GM21737 (cell line): ENCODE measurements around the gene CFAP107.

Experiments used
- ATAC-seq: cut with Tn5 transposase; IDR thresholded peaks from one replicate; pipeline ENCODE4 v1.9.1; 2021; ENCODE audit warnings: mild to moderate bottlenecking, moderate library complexity; ENCODE audit not compliant: unreplicated experiment

The CFAP107 gene

DNA sequence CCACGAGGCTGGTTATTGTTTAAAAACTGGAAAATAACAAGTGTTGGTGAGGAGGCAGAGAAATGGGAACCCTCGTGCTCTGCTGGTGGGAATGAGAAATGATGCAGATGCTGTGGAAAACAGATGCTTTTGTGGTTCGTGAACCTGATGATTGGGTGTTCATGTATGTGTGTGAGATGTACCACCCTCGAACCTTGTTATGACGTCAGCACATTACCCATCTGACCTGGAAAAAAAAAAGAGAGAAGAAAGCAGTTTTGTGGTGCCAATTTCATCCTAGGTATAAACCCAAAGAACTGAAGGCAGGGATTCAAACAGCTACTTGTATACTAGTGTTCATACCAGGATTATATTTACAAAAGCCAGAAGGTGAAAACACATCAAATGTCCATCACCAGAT, 6.4 kb upstream of the CFAP107 start:
- ATAC-seq: no peak

DNA sequence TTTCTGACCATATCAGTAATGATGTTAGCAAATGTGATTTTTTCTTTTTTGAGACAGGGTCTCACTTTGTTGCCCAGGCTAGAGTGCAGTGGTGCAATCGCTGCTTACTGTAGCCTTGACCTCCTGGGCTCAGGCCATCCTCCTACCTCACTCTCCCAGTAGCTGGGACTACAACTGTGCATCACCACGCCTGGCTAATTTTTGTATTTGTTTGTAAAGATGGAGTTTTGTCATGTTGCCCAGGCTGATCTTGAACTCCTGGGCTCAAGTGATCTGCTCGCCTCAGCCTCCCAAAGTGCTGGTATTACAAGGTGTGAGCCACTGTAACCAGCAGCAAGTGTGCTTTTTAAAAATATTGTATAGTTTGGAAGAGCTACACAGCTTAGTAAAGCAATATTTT, 4.1 kb upstream of the CFAP107 start:
- no peak for ATAC-seq

DNA sequence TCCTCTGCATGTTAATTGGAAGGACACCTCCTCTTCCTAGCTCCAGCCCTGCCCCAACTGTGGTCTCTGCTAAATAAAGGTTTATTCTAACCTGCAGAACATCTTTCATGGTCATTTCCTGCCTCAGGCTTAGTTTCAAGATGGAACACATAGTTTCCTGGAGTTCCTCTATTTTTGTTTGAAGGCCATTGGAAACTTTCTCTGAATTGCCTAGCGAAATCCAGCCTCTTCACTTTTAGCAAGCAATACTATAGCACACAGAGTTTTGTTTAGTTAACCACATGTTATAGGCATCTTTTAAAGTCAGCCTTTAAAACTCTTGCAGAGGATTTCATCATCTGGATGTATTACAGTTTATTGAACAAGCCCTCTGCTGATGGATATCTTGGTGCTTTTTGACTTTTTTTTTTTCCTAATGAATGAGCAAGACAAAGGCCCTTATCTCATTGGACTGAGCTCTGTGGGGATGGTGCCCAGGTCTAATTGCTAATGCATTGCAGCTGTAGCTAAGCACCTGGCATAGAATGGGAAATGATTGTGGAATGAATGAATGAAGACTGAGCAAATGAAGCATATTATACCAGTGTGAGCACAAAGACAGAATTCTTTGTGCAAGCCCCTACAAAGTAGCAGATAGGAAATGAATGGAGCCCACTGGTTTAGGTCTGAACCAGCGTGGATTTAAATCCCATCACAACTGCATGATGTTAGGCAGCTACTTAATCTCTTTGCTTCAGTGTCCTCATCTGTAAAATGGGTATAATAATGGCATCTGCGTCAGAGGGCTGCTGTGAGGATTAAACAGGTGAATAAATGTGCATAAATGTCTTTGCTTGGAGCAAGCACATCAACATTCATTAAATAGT, 641 bp upstream of the CFAP107 start:
- ATAC-seq: no peak

DNA sequence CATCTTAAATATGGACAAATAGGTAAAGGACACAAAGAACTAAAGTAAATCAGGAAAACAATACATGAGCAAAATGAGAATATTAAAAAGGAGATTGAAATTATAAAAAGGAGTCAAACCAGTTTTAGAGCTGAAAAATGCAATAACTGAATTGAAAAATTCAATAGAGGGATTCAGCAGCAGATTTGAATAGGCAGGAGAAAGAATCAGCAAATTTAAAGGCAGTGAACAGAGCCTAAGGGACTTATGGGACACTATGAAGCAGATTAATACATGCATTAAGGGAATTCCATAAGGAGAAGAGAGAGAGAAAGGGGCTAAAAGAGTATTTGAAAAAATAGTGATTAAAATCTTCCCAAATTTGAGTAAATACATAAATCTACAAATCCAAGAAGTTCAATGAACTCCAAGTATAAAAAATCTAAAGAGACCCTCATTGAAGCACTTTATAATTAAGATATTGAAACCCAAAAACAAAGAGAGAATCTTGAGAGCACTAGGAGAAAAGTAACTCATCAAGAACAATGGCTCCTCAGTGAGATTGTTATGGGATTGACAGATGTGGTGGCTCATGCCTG, 2.9 kb downstream of the CFAP107 start:
- no peak for ATAC-seq

DNA sequence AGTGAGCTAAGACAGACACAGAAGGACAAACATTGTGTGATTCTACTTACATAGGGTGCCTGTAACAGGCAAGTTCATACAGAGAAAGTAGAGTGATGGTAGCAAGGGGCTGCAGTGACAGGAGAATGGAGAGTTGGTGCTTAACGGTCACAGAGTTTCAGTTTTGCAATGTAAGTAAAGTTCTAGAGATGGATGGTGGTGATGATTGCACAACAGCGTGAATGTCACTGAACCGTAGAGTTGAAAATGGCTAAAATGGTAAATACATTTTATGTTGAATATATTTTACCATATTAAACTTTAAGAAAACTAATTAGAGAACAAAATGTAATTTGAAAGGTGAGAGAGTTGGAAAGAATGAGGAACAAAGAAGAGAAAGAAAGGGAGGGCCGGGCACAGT, 8.7 kb downstream of the CFAP107 start:
- no peak for ATAC-seq

DNA sequence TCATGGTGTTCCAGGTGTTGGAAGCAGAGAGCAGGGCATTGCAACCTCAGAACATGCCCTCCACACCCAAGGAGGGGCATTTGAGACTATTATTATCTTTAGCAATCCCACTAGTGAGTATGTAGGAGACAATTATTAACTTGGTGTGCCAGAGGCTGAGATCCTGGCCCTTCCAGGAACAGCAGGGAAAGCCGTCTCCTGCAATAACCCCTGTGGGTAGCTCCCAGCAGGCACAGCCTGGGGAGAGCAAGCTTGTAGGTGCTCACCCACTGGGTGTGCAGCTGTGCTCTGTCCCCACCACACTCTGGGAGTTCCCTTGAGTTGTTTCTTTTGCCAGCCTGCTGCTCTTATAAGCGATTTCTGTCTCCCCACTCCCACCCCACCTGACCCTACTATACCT, 10.3 kb downstream of the CFAP107 start:
- no peak for ATAC-seq

DNA sequence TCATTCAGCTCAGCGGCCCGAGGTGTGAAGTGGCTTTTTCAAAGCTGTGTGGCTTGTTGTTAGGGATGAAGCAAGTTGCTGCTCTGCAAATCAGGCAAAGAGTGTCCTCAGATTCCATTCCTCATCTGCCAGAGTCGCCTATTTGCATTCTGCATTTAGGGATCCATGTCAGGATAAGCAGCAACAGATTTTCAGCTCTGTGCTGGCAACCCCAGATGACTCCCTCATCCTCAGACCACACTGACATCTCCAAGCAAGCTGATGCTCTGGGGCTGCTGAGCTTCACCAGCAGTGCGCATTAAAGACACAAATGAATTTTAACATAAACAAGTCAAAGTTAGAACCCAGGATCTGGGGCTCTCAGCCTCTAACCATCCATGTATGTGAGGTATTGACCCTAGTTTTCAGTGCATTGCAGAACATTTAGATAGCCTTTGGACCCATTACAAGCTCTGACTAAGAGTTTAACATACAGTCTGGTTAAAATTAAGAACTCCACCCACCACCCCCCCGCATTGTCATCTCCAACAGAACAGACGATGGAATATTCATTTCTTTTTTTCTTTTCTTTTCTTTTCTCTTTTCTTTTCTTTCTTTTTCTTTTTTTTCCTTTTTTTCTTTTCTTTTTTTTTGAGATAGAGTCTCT, 10.9 kb downstream of the CFAP107 start:
- no peak for ATAC-seq

DNA sequence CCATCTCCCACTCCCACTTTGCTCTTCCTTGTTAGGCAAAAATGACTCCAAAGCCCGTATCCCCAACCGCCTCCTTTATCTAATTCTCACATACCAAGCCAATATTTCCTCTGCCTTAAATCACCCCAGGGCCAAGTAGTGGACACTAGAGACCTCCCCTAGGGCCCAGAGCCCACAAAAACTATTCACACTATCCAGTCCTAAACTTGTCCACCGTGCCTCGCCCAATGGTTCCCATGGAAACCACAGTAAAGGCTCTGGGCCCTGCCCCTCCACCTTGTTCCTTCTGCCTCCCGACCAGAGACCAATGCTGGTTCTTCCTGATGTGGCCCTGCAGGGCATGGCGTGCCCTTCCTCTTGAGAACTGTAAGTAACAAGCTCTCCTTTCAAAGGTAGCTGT, 11.8 kb downstream of the CFAP107 start:
- ATAC-seq: no peak

DNA sequence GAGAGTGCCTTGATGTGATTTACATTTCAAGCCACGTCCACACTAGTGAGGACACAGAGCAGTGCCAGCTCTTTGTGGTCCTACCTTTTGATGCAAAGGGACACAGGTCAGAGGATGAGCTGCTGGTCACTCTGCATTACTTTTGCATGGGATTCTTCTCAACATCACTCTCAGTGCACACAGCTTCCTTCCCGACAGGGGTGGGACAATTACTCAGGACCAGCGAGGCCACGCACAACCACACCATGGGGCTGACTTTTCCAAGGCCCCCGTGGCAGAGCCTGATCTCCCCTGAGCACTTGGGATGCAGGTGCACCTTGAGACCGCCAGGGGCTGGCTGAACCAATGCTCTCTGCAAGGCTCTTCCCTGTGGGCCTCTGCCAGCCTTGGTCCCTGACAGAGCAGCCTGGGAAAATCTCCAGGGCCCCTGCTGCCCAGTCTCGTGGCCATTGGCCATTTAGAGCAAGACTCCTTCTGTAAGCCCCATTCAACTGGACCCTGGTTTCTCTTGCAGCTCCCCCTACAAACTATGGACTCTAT, 14.3 kb downstream of the CFAP107 start:
- no peak for ATAC-seq

DNA sequence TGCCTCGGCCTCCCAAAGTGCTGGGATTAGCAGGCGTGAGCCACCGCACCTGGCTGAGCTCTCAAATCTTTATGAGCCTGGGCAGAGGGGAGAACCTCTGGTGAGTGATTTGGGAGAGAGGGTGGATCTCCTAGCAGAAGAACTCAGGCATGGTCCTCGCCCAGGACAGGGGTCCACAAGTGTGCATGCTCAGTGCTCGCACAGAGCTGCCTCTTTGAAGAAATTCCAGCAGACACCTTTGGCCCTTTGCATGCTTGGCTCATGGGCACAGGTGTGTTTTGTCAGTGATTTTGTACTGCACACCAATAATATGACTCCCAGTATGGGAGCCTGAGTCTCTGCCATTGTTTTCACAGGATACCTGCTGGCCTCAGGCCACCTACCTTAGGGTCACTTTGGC, 15.8 kb downstream of the CFAP107 start:
- ATAC-seq: no peak

DNA sequence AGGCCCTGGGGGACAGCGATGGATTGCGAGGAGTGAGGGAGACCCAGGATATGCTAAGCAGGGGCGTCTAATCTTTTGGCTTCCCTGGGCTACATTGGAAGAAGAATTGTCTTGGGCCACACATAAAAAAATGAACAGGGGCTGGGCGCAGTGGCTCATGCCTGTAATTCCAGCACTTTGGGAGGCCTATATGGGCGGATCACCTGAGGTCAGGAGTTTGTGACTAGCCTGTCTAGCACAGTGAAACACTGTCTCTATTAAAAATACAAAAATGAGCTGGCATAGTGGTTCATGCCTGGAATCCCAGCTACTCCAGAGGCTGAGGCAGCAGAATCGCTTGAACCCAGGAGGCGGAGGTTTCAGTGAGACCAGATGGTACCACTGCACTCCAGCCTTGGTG, 16.8 kb downstream of the CFAP107 start:
- ATAC-seq: no peak

DNA sequence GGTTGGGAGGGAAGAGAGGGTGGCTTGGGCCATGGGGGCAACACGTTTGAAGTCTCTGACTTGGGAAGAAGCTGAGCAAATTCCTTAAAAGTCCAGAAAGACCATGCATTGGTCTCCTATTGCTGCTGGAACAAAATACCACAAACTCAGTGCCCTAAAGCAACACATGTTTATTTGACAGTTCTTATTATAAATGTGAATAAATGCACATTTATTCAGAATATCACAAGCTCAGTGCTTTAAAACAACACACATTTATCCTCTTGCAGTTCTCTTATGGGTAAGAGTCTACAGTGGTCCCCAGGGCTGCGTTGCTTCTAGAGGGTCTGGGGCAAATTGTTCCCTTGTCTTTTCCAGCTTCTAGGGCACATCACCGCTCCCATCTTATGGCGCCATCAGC, 17.5 kb downstream of the CFAP107 start:
- no peak for ATAC-seq

DNA sequence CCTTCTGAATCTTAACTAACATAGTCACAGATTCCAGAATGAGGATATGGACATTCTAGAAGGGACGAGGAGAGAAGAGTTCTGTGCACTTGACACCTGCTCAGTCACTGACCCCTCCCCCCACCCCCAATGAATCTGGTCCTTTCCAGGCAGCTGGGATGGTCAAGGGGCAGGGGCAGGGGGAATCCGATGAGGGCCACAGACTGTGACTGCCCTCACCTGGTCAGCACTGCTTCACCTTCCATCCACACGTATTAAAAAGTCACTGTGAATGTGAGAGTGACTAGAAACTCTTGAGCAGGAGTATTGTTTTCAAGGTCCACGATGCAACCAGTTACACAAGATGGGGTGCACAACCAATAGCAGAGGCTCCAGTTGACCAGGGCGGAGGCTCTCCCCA, 18.0 kb downstream of the CFAP107 start:
- no peak for ATAC-seq

DNA sequence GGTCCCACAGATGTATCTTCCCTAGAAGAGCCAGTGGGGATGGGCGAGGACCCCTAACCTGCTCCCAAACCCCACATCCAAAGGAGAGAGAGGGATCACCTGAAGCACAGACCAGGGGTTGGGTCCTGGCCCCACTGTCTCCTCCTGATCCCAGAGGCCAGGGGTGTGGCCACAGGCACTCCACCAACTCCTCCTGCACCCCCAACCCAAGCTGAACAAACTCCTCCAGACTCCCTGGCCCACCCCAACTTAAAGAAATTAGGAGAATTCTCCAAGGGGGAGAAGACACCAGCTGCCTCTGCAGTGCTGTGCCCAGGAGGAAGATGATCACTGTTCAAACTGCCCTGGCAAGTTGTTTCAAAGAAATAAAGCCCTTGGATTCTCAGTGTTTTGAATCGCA, 23.0 kb downstream of the CFAP107 start:
- no peak for ATAC-seq

DNA sequence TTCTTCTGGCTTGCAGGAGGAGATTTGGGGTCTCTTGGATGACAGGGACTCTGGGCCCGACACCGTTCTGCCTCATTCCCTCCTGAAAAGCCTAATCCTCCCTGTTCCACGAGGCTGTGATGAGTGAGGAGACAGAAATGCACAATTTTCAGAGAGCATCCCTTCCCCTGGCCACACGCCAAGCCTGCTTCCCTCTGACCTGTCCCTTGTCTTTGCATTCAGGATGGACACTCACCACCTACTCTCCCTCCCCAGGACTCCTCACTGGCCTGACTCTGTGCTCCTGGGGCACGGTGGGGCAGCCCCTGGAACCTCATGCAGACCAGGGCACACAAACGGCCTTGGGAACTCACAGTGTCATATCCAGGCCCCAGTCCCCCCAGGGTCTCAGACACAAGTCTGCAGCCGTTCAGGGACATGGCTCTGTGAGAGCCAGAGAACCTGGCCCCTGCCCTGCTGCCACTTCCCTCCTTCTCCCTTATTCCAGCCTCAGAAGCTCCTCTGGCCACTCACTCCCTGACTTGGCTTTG, 24.0 kb downstream of the CFAP107 start:
- no peak for ATAC-seq

DNA sequence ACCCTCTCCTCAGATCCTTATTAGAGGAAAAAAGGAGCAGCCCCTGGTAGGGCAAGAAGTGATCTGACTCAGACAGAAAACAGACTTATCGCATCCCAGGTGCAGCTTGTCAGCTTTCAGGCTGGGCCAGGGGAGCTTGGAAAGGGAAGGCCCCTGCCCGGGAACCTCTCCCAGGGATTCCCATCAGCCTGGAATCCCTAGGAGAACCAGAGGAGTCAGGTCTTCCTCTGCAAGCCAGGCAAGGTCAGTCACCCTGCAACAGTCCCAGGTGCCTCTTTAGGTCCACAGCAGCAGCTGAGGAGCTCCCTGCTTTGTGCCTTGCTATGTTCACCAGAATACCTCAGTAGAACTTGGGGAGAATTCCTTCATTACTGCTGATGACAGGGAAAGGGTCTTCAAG, 24.6 kb downstream of the CFAP107 start:
- no peak for ATAC-seq

DNA sequence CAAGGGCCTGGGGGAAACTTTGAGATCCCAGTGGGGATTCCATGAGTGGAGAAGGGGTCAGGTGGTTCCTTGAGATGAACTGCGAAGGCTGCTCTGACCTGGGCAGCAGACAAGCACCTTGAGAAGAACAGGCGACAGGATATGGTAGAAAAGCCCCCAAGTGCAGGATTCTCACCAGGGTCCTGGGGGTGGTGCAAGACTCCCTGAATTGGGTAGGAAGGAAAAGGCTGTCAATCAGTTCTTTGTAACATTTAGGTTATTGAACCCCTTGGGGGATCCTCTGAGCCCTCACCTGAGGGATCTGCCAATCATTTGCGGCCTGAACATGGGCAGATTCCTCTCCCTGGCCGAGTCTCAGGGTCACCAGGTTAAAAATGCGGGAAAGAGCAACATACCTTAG, 25.2 kb downstream of the CFAP107 start:
- ATAC-seq: no peak

DNA sequence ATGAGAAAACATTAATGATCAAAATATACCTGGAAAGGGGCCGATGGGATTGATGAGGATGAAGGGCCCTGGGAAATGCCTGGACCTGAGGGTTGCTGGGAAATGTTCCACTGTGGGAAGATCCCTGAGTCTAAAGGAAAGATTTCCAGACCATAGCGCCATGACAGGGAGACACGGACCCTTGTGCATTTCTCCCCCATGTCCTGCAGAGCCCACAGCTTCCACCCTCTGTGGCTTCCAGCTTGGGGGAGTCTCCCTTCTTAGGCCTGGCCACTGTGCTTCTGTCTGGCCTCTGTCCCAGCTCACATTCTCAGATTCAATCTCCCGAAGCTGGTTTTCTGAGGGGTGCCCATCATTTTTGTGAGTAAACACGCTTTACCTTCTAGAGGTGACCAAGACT, 26.5 kb downstream of the CFAP107 start:
- no peak for ATAC-seq

DNA sequence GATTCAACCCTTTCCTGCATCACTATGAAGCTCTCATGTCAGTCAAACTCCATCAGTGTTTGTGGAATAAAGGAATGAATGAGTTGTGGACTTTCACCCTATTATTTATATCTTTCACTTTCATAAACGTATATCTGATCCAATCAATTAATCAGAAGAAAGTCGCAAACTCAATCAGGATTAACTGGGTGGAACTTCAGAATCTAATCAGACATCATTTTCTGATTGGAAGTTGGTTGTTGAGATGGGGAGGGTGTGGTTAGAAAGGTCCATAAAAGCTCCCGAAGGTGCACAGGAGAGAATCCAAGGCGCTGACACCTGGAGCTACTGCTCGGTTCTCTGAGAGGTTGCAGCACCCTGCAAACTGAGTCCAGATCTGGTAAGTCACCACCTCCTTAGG, 27.4 kb downstream of the CFAP107 start, which contains the start of gene PRAMEF12:
PRAMEF12 (plus strand) TSS at position 301 of the 400 bp plus-strand sequence. CDS start 1,130 bp downstream, outside the sequence.
- ATAC-seq: no peak

DNA sequence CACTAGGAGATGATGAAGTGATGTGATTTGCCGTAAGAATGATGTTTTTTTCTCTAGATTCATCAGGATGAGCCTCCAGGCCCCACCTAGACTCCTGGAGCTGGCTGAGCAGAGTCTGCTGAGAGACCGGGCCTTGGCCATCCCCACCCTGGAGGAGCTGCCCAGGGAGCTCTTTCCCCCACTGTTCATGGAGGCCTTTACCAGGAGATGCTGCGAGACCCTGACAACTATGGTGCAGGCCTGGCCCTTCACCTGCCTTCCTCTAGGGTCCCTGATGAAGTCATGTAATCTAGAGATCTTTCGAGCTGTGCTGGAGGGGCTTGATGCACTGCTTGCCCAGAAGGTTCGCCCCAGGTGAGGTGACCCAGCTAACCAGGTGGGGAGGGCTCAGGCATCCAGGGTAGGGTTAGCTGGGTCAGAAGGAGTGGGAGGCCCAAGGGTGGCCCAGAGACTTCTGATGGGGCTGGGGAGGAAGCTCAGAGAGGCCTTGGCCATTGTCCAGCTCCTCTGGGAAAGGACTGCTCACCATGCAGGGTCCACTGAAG, 28.9 kb downstream of the CFAP107 start:
- ATAC-seq: no peak

DNA sequence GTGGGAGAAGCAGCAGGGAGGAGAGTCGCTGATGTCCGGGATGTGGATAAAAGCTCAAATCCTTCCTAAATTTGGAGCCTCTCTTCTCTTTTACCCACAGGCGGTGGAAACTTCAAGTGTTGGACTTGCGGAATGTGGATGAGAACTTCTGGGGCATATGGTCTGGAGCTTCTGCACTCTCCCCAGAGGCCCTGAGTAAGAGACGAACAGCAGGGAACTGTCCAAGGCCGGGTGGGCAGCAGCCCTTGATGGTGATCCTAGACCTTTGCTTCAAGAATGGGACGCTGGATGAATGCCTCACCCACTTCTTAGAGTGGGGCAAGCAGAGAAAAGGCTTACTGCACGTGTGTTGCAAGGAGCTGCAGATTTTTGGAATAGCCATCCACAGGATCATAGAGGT, 29.4 kb downstream of the CFAP107 start:
- no peak for ATAC-seq
